ENCODE data around the gene KBTBD12.

DNA sequence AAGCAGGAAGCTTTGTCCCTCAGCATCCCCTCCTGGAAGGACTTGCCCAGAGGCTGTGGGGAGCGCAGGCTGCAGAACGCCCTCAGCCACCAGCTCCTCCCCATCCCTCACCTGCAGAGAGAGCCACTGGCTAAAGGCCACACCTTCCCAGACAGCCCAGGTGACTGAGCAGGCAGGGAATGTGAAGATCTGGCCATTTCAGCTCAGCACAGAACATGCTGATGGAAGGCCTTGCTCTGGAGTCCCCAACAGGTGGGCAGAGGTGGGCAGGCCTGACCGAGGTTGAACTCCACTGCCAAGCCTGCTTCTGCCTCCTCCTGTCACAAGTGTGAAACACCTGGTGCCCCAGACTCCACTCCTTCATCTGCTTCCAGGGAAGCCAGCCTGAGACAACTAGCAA is 86.5 kb downstream of the KBTBD12 start:
- TF ChIP-seq POLR2AphosphoS5 (IDR thresholded peaks at IDR 0.05) = no peak
- no peak for TF ChIP-seq POLR2A (IDR thresholded peaks at IDR 0.05)
- TF ChIP-seq, protein P1, sequence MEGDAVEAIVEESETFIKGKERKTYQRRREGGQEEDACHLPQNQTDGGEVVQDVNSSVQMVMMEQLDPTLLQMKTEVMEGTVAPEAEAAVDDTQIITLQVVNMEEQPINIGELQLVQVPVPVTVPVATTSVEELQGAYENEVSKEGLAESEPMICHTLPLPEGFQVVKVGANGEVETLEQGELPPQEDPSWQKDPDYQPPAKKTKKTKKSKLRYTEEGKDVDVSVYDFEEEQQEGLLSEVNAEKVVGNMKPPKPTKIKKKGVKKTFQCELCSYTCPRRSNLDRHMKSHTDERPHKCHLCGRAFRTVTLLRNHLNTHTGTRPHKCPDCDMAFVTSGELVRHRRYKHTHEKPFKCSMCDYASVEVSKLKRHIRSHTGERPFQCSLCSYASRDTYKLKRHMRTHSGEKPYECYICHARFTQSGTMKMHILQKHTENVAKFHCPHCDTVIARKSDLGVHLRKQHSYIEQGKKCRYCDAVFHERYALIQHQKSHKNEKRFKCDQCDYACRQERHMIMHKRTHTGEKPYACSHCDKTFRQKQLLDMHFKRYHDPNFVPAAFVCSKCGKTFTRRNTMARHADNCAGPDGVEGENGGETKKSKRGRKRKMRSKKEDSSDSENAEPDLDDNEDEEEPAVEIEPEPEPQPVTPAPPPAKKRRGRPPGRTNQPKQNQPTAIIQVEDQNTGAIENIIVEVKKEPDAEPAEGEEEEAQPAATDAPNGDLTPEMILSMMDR (IDR thresholded peaks at IDR 0.05) = no peak
- TF ChIP-seq EP300 (IDR thresholded peaks at IDR 0.05; ENCODE audit: low read depth) = no peak

All from transverse colon (tissue), 4 donors.